Hepatic stellate cell (primary cell): ENCODE results near the gene DUSP2.

ENCODE experiments used
- DNase-seq: peaks from one replicate; pipeline ENCODE4 v3.0.0; 2011; ENCODE audit warnings: low spot score

The DUSP2 gene

DNA sequence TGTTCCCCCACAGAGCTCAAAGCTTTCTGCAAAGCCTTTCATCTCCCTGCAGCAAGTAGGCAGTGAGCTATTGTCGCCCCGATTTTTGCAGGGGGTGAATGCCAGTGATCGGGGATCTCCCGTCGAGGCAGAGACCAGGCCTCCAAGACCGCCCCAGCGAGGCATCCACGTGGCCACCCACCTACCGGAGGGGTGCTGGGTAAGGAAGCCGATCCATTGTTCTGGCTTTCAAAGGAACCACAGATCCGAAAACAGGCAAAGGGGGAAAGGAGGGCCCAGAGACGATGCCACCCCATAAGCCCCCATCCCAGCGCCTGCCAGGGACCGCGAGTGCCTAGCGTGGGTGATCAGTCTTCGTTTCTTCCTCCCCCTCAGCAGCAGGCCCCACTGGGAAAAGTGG, 31.3 kb downstream of the DUSP2 start:
- no peak for DNase-seq

DNA sequence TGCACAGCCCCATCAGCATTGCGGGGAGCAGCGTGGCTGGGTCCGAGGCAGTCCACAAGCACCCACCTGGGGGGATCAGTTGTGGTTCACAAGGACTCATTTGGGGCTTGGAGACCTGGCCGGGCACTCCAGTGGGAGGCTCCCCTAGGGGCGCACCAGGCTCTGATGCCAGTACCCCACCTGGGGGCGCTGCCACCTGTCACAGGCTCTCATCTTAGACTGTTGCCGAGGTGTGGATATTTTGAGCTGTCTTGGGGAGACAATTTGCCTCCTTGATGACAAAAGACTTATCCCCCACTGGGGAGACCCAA, 31.9 kb downstream of the DUSP2 start:
- no peak for DNase-seq

- no peak for DNase-seq
Measured at GRCh38 chr2:96112501-96113366, 32.5 kb downstream of the DUSP2 start.

DNA sequence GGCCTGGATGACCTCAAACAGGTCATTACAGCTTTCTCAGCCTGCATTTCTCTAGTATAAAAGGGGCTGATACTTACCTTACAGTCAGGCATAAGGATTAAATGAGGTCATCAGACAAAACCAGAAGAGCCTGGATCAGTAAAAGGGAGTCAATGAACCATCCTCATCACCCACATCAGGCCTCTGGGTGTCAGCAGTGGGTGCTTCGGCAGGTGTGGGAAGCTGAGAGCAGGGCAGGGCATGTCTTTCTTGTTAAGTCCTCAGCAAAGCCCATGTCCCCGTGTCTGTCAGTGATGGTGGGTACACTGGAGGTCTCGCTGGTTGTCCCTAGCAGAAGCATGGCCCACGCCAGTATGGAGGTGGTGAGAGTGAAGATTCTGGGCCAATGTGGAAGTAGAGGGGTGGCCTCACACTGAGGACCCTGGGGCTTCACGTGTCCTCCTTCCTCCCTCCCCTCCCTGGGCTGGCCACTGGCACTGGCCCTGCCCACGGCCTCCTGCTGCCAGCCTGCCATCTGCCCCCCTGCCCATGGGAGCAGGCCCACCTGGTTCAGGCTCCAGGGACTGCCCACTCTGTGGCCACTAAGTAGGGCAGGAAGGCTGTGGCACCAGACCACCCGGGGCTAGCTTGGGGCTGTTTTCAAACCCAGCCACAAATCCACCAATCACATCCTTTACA, 33.3 kb downstream of the DUSP2 start:
- DNase-seq: no peak

DNA sequence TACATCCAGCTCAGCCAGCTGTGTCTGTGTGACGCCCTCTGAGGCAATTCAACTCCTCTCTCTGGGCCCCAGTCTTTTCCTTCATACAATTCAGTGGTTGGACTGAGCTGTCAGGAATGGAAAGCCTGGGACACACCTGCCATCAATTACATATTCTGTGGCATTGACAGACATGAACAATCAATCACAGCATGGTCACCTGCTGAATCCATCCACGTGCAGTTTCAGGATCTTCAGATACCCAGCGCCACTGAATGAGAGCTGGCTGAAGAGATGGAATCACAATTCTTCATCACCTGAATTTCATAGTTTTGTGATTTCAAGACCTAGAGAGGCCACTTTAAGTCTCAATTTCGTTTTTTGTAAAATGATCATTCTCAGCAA, 34.0 kb downstream of the DUSP2 start:
- no peak for DNase-seq

DNA sequence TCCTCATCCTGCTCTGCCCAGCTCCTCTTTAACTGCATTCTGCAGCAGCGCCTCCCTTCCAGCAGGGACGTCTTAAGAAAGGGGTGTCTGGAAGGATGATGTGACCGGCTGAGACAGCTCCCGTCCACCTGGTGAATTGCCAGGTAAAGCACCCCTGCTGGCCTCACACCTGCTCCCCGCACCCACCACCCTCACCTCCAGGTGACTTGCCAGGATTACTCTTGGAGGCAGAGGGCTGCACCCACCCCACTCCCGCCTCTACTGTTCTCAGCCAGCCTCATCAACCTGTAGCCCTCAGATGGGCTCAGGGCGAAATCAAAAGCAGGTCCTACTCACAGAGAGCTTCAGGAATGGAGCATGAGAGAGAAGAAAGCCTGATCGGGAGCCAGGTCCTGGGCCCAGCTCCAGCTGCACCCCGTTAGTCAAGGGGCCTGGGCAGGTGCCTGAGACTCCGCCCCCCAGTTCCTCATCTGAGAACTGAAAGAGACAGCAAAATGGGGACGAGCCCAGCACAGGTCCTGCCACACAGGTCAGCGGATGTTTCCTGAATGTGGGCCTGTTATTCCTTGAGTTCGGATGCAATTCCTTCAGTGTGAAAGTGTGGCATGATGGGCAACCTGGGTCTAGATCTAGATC, 34.5 kb downstream of the DUSP2 start:
- no peak for DNase-seq

GRCh38 chr2:96109931-96110511, 35.2 kb downstream of the DUSP2 start:
- no peak for DNase-seq

DNA sequence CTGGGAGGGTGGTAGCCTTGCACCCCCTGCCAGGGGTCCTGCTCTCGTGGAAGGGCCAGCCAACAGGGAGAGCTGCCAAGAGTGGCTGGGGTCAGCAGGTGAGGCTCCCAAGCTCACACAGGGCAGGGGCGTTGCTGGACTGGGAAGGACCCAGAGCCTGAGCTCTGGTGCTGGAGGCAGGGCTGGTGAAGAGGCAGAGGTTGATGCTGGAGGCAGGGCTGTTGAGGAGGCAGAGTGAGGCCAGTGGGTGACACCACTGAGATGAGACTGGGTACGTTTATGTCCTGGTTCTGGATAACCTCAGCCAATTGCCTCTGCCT, 35.9 kb downstream of the DUSP2 start:
- DNase-seq: no peak

DNA sequence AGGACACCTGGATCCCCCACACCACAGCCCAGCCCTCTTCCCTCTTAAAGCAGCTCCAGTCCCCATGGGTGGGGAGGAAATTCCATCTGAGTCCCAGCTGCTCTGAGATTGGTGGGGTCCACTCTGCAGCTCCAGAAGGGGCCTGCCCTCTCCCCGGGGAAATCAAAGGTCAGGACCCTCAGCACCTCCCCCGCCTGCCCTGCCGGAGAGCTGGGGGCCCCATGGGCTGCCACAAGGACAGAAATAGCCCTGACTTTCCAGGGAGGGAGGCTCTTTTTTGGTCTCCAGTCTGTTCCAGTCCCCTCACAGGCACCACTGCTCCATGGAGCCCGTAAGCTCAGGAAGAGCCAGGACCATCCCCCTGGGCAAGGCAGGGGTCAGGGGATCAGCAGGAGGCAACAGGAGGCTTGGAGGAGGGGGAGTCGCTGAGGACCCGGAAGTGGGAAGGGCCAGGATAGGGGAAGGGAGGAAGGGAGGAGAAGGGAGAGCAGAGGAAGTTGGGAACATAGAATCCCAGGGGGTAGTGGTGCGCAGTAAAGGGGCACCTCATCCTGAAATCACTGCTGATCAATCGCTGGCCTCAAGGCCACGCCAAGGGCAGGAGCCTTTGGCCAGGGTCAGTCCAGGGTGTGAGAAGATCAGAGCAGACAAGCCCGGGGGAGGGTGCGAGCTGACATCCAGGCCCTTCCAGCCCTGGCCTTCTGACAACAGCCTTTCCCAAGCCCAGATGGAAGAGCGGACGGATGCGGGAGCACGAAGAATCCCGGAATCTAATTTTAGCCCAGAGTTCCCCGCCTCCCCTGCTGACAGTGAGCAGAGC, 36.5 kb downstream of the DUSP2 start:
- no peak for DNase-seq

DNA sequence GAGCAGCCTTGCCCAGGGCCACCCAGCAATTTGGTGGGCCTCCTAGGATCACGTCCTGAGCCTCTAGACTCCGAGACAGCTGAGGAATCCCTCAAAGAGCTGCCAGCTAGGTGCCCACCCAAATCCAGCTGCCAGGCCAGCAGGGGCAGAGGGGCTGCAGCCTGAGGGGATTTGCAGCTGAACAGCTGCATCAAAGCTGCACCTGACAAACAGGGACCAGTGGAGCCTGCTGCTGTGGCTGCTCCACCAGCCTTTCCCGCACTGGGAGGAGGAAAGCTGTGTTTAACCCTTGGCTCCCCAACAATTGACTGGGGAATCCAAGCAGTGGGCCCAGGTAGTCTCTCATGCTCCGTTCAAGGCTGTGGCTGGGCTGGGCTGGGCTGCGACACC, 37.1 kb downstream of the DUSP2 start:
- DNase-seq: no peak

GRCh38 chr2:96107708-96108065, 37.6 kb downstream of the DUSP2 start:
- no peak for DNase-seq

DNA sequence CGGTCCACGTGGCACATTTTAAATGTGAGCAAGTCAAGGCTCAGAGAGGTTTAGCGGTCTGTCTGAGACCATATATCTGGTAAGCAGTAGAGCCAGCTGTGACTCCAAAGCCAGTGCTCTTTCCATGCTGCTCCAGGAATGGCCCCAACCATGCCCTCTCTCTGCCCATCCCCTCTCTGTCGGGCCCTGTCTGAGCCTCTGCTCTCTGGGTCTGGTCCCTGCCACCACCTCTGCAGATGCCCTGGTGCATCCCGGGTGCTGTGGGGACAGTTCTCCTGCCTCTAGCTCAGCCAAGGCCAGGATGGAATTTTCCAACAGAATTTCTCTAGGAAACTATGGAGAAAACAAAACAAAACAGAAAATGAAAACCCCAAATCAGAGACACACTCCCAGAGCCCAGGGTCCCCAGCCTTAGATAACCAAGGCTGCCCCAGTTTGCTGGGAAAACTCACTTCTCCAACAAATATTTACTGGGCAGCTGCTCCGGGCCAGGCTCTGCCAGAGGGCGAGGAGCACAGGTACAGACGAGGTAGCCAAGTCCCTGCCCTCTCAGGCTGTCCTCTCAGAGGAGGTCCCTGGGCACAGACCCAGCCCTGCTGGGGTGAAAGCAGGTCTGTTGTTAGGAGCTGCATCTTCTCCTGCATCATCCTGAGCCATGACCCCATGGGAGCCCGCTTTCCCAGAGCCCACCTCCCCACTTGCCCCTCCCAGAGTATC, 38.1 kb downstream of the DUSP2 start:
- DNase-seq: no peak

- DNase-seq: no peak
Measured at GRCh38 chr2:96105994-96106715, 39.1 kb downstream of the DUSP2 start.

DNA sequence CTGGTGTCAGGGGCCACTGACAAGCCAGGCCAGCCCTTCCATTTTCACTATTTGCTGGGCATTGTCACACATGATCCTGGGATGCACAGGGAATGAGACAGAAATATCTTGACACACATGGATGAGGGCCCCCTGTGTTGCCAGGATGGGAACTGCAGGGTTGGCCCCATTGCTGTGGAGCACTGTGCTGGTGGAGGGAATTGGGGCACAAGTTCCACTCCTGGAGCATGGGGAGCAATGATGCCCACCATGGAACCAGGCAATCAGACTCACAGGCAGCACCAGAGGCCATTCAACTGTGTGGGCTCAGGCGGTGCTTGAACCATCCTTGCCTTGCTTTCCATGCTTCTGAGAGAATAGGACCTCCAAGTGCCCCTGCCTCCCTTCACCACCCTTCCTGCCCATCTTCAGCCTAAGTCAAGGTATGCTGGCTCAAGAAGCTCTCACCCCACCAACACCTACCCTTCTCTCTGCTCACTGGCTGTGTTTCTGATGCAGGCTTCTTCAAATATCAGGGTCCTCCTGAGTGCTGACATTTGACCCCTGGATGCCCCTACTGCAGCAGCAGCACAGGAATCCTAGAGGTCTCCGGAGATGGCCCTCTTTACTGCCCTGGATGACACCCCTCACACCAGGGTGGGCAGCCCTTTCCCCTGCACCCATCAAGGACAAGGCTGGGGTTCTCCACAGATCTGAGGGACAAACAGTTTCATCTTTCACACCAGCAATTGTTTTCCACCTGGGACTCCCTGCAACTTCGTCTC, 39.9 kb downstream of the DUSP2 start:
- no peak for DNase-seq

GRCh38 chr2:96104487-96104861, 40.8 kb downstream of the DUSP2 start:
- no peak for DNase-seq

GRCh38 chr2:96103761-96104486, 41.3 kb downstream of the DUSP2 start:
- no peak for DNase-seq

DNA sequence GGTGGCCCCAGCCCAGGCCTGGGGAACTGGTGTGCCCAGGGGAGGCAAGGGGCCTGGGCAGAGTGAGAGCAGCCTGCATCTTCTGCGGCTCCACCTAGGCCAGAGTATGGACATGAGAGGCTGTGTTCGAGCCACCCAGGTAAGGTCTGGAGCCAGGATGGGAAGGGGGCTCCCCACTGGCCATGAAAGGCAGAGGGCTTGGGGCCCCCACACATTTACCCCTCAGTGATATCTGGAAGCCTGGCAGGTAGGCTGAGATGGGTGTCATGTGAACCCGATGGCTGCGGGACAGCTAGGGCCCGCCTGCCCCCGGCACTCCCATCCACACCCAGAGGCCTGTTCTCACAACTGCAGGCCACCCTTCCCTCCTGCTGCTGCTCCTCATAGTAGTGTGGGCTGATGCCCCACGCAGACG, 42.0 kb downstream of the DUSP2 start:
- no peak for DNase-seq

DNA sequence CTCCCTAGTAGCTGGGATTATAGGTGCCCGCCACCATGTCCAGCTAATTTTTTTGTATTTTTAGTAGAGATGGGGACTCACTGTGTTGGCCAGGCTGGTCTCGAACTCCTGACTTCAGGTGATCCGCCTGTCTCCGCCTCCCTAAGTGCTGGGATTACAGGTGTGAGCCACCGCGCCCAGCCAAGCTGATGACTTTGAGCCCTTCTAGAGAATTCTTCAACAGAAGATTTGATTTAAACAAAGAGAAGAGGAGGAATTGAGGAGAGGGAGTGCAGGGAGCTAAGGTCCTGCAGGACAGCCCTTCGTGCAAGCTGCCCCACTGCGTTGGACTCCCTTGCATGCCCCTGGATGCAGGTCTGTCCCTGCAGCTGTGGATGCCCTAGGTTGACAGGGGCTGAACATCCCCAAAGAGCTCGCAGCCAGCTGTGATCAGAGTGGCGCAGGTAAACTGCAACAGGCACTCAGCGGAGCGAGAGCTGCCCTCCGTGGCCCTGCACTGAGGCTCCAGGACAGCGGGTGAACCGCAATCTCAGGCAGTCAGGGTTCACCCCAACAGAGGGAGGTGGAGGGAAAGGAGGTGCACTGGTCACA, 42.5 kb downstream of the DUSP2 start:
- no peak for DNase-seq

- no peak for DNase-seq
Measured at GRCh38 chr2:96100893-96101304, 44.3 kb downstream of the DUSP2 start.
